Dedifferentiated amniotic fluid mesenchymal stem cell (primary cell): ENCODE measurements around the gene TMEM214.
"Not testable (repeated sequence)": the region's sequence is repeated elsewhere in the genome, so short reads cannot be mapped to it uniquely, and the experiment has no call there.

ENCODE experiments used
- DNase-seq: peaks from one replicate; pipeline ENCODE4 v3.0.0-alpha.2; 2016; ENCODE audit errors: extremely low spot score

The TMEM214 gene

GRCh38 chr2:27069961-27070618, 37.3 kb downstream of the TMEM214 start:
- DNase-seq = no peak

GRCh38 chr2:27070653-27071276, 38.0 kb downstream of the TMEM214 start:
- DNase-seq = no peak

- DNase-seq = peak; percentile 93
Measured at GRCh38 chr2:27071277-27071989, 38.7 kb downstream of the TMEM214 start, which contains the start of gene OST4. TSS of gene OST4 (minus strand) at chr2:27071654.

GRCh38 chr2:27071990-27072830, 39.4 kb downstream of the TMEM214 start:
- DNase-seq = no peak

- no peak for DNase-seq
Measured at GRCh38 chr2:27072920-27073319, 40.2 kb downstream of the TMEM214 start.

- no peak for DNase-seq
Measured at GRCh38 chr2:27073782-27074181, 41.0 kb downstream of the TMEM214 start.

- DNase-seq = no peak
Measured at GRCh38 chr2:27074738-27075565, 42.2 kb downstream of the TMEM214 start.

- DNase-seq = not testable (repeated sequence)
Measured at GRCh38 chr2:27075566-27075871, 42.8 kb downstream of the TMEM214 start.

- DNase-seq = no peak
Measured at GRCh38 chr2:27076323-27076722, 43.6 kb downstream of the TMEM214 start.

- DNase-seq = no peak
Measured at GRCh38 chr2:27077231-27077630, 44.5 kb downstream of the TMEM214 start.

GRCh38 chr2:27078267-27079194, 45.8 kb downstream of the TMEM214 start, which contains the start of gene EMILIN1:
TSS of gene EMILIN1 (plus strand) at chr2:27078615. CDS start at chr2:27079066, 451 bp downstream.
- peak; percentile 97 for DNase-seq

GRCh38 chr2:27079233-27080139, 46.7 kb downstream of the TMEM214 start:
- no peak for DNase-seq

- DNase-seq = no peak
Measured at GRCh38 chr2:27080140-27080469, 47.3 kb downstream of the TMEM214 start.

- DNase-seq = no peak
Measured at GRCh38 chr2:27080603-27080936, 47.8 kb downstream of the TMEM214 start.

GRCh38 chr2:27081984-27082772, 49.4 kb downstream of the TMEM214 start:
- DNase-seq = no peak

- no peak for DNase-seq
Measured at GRCh38 chr2:27082773-27083409, 50.1 kb downstream of the TMEM214 start.

GRCh38 chr2:27083410-27084296, 50.9 kb downstream of the TMEM214 start:
- no peak for DNase-seq
